Skeletal muscle tissue (tissue), 4 donors: ENCODE measurements around the gene CDK14. TPM values are rescaled to one million over a fixed set of nuclear protein-coding genes. Genes with fewer than 3 reads are reported as not detected.

Experiments
- H3K27ac ChIP-seq: one replicate; pipeline ENCODE4 v1.7.0; 2013; ENCODE audit warnings: mild to moderate bottlenecking, low read depth, low read length, inconsistent platforms
- H3K27me3 ChIP-seq, 3 donors: one replicate each; pipeline ENCODE4 v1.7.0; 2013; ENCODE audit warnings: low read length in 3 of 3; ENCODE audit not compliant: control insufficient read depth in 3 of 3, insufficient read depth in 3 of 3
- H3K36me3 ChIP-seq, 3 donors: one replicate each; pipeline ENCODE4 v1.7.0; 2013; ENCODE audit warnings: low read length in 3 of 3; ENCODE audit not compliant: control insufficient read depth in 3 of 3, insufficient read depth in 3 of 3
- H3K4me1 ChIP-seq, 3 donors: one replicate each; pipeline ENCODE4 v1.7.0; 2013; ENCODE audit warnings: low read length in 3 of 3, mild to moderate bottlenecking in 3 of 3; ENCODE audit not compliant: control insufficient read depth in 3 of 3, insufficient read depth in 3 of 3
- H3K4me3 ChIP-seq, 3 donors: one replicate each; pipeline ENCODE4 v1.7.0; 2013; ENCODE audit warnings: low read length in 3 of 3
- H3K9ac ChIP-seq, 3 donors: one replicate each; pipeline ENCODE4 v1.7.0; 2013; ENCODE audit warnings: low read length in 3 of 3, mild to moderate bottlenecking in 3 of 3, moderate library complexity in 2 of 3, low read depth in 1 of 3
- H3K9me3 ChIP-seq, 3 donors: one replicate each; pipeline ENCODE4 v1.7.0; 2013; ENCODE audit warnings: low read length in 3 of 3; ENCODE audit not compliant: control insufficient read depth in 3 of 3
- total RNA-seq: library from RNA; depleted of rRNA; stranded (reverse); fragments of >200 nt; gene quantifications from one replicate; pipeline ENCODE4 v1.2.3, GENCODE V29; 2014
- donor health status: Osteomylitis.

Gene CDK14
- total RNA-seq, 1 donor from 2014 or later = 25.1 TPM

- H3K9ac ChIP-seq = no peak overlapping the region
- H3K27ac ChIP-seq = peak overlapping the region; percentile 70
- H3K9me3 ChIP-seq = no peaks in the 10 kb centered on the region
- H3K4me3 ChIP-seq = no peak overlapping the region
- H3K27me3 ChIP-seq = no peaks in the 10 kb centered on the region
- peaks cover 10 to 19% (median 15%) of the 10 kb centered on the region in 3 donors for H3K4me1 ChIP-seq
- no peaks in the 10 kb centered on the region for H3K36me3 ChIP-seq
Observed at GRCh38 chr7:90933984-90934383, 337.9 kb downstream of the CDK14 start.

DNA sequence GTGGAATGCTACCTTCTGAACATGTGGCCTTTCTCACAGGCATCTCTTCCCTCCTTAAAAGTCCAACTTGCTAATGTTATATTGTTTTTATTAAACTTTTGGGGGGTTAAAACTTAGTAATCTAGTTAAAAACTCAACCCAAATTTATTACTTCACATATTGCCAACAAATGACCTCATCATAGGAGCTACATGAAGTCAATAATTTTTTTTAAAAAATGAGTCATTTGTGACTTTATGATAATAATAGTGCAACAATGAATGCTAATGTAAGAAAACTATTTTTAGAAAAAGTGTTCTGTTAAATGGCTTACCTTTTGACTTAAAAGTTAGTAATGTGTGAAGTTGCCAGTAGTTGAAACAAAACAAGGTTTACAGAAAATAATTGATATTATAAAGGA is 342.2 kb downstream of the CDK14 start:
- H3K4me3 ChIP-seq = no peak overlapping the region
- H3K4me1 ChIP-seq = peaks cover 0 to 5% (median 0%) of the 10 kb centered on the region in 3 donors
- no peaks in the 10 kb centered on the region for H3K9me3 ChIP-seq
- H3K9ac ChIP-seq = no peak overlapping the region
- H3K27ac ChIP-seq = no peak overlapping the region
- H3K36me3 ChIP-seq = no peaks in the 10 kb centered on the region
- no peaks in the 10 kb centered on the region for H3K27me3 ChIP-seq

GRCh38 chr7:90939666-90940065 is 343.5 kb downstream of the CDK14 start:
- Histone ChIP-seq H3K36me3 (no peaks in the 10 kb centered on the region), H3K4me1 (no peaks in the 10 kb centered on the region), H3K4me3 (no peak overlapping the region), H3K27ac (no peak overlapping the region), H3K9ac (no peak overlapping the region), H3K27me3 (no peaks in the 10 kb centered on the region), H3K9me3 (no peaks in the 10 kb centered on the region)

DNA sequence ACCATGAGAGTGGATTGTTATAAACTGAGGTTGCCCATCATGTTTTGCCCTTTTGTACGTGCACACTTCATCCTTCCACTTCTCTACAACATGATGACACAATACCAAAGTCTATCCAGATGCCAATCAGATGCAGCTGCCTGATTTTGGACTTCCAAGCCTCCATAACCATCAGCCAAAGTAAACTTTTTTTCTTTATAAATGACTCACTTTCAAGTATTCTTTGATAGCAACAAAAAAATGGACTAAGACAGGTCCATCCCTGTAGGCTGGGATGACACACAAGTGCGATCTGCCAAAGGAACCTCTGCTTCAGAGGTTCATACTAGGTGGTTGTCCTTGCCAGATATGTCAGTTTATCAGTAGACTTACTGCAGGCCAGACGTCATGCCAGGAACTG is 347.9 kb downstream of the CDK14 start:
- Histone ChIP-seq H3K27ac (no peak overlapping the region), H3K4me1 (peaks cover 0 to 2% (median 0%) of the 10 kb centered on the region in 3 donors), H3K36me3 (no peaks in the 10 kb centered on the region), H3K9me3 (no peaks in the 10 kb centered on the region), H3K4me3 (no peak overlapping the region), H3K9ac (no peak overlapping the region), H3K27me3 (no peaks in the 10 kb centered on the region)

GRCh38 chr7:90945104-90945787 is 349.1 kb downstream of the CDK14 start:
- H3K27me3 ChIP-seq = no peaks in the 10 kb centered on the region
- peak overlapping the region; percentile 45 for H3K27ac ChIP-seq
- H3K9ac ChIP-seq = no peak overlapping the region
- no peaks in the 10 kb centered on the region for H3K36me3 ChIP-seq
- H3K4me3 ChIP-seq = no peak overlapping the region
- peaks cover 0 to 2% (median 0%) of the 10 kb centered on the region in 3 donors for H3K4me1 ChIP-seq
- H3K9me3 ChIP-seq = no peaks in the 10 kb centered on the region

GRCh38 chr7:90946730-90947501 is 350.8 kb downstream of the CDK14 start:
- no peaks in the 10 kb centered on the region for H3K27me3 ChIP-seq
- H3K9ac ChIP-seq = no peak overlapping the region
- H3K4me1 ChIP-seq = peaks cover 0 to 2% (median 0%) of the 10 kb centered on the region in 3 donors
- no peaks in the 10 kb centered on the region for H3K9me3 ChIP-seq
- H3K4me3 ChIP-seq = no peak overlapping the region
- H3K27ac ChIP-seq = no peak overlapping the region
- no peaks in the 10 kb centered on the region for H3K36me3 ChIP-seq

DNA sequence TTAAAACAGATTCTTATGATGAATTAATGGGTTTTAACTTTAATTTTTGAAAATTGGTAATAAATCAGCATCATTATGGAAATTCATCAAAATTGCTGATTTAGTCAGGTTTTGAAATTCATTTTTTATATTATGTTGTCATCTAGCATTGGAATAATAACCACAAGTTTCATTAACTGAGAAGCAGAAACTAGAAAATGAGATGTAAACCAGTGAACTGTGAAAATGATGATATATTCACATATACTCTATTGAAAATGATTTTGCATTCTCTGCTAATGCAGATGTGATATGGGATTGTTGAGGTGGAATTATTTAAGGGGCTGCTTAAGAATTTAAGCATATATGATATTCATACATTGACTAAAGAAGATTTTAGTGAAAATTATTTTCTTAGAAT is 352.0 kb downstream of the CDK14 start:
- H3K27me3 ChIP-seq = no peaks in the 10 kb centered on the region
- H3K27ac ChIP-seq = no peak overlapping the region
- H3K4me1 ChIP-seq = peaks cover 0 to 2% (median 0%) of the 10 kb centered on the region in 3 donors
- no peaks in the 10 kb centered on the region for H3K9me3 ChIP-seq
- H3K9ac ChIP-seq = no peak overlapping the region
- H3K4me3 ChIP-seq = no peak overlapping the region
- H3K36me3 ChIP-seq = no peaks in the 10 kb centered on the region

GRCh38 chr7:90951229-90951628 is 355.1 kb downstream of the CDK14 start:
- no peaks in the 10 kb centered on the region for H3K36me3 ChIP-seq
- no peaks in the 10 kb centered on the region for H3K27me3 ChIP-seq
- H3K27ac ChIP-seq = no peak overlapping the region
- H3K4me3 ChIP-seq = no peak overlapping the region
- no peak overlapping the region for H3K9ac ChIP-seq
- H3K9me3 ChIP-seq = no peaks in the 10 kb centered on the region
- H3K4me1 ChIP-seq = no peaks in the 10 kb centered on the region

DNA sequence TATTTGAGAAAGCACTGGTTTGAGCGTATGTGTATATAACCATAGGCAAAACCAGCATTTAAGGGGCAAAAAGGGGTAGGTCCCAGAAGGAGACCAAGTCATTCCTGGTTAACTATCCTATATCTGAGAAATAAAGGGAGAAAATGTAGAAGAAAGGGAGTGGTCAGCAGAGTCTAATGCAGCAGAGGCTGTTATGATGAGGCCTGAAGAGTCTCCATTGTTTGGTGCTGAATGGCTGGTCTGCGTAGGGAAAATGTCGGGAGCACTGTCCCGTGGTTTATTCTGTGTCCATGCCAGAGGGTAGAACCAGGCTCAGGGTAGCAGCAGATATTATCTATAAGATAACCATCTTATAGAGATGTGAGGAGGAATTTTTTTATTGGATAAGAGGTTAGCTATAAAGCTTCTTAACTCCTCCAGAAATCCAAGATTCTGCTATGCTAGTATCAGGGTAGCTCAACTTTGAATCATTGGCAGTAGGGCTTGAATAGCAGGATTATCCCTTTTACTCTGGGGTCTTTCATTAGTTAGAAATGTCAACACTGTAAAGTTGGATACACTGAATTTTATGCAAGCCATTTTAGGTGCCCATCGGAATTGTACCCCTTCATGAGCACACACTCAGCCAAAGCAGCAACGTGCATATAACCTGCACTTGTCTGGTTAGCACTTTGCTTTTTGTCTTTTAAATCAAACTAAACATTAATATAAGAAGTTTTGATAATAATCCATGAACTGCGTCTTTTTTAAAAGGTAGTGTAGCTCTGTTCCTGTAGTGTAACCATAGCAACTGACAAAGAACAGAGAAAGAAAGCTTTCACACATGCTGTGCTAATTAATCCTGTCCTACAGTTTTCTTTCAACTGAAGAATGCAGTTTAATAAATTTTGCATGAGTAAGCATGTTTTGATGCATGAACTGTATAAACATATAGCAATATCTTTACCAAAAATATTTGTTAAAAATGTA is 356.1 kb downstream of the CDK14 start:
- Histone ChIP-seq H3K4me3 (no peak overlapping the region), H3K9ac (no peak overlapping the region), H3K27me3 (no peaks in the 10 kb centered on the region), H3K9me3 (no peaks in the 10 kb centered on the region), H3K36me3 (no peaks in the 10 kb centered on the region), H3K27ac (no peak overlapping the region), H3K4me1 (no peaks in the 10 kb centered on the region)
